ENCODE measurements around the gene PDE3B. TPM values are rescaled to one million over a fixed set of nuclear protein-coding genes. Genes with fewer than 3 reads are reported as not detected.

The PDE3B gene
- total and polyA plus RNA-seq, 4 donors: 2.5 to 15.1 (median 7.6) TPM

- ATAC-seq (ENCODE audit: low FRiP score): no peak
- intact Hi-C loops (cut with DNase I): loop anchor here (5.0 to 10.0 kb wide), 5 partner anchors 253 to 600 kb away; partner anchors contain the start of genes PDE3B (in 2 of the 2) and PSMA1 (in 1 of the 2)
These were observed 251.3 kb downstream of the PDE3B start for GRCh38 chr11:14894657-14895598.

GRCh38 chr11:14898355-14898754 lies 254.8 kb downstream of the PDE3B start:
- no peak for ATAC-seq (ENCODE audit: low FRiP score)
- Histone ChIP-seq H3K9me3 (ENCODE audit: control insufficient read depth, low read length) (no peaks in the 10 kb centered on the region), H3K36me3 (ENCODE audit: control insufficient read depth in 1 of 2, insufficient read depth in 2 of 2, low read length in 1 of 2) (no peaks in the 10 kb centered on the region), H3K4me1 (ENCODE audit: control insufficient read depth in 1 of 2, insufficient read depth in 2 of 2, low read length in 2 of 2) (no peaks in the 10 kb centered on the region), H3K4me3 (ENCODE audit: low read length in 2 of 2) (no peak overlapping the region), H3K27me3 (ENCODE audit: control insufficient read depth in 1 of 2, insufficient read depth in 2 of 2, low read length in 1 of 2) (no peaks in the 10 kb centered on the region), H3K27ac (ENCODE audit: low read depth in 1 of 2, low read length in 2 of 2) (no peak overlapping the region)
- DNase-seq: no peak
- intact Hi-C loops (cut with DNase I): loop anchor here (5.0 to 10.0 kb wide), 2 partner anchors 356 to 604 kb away; no protein-coding TSS in a partner anchor
- 95 to 97% methylated on average over 3 of the region's 3 CpGs for WGBS, 2 donors

More at GRCh38 chr11:14894657-14895598, 251.3 kb downstream of the PDE3B start:
- Histone ChIP-seq H3K4me3 (ENCODE audit: low read length in 2 of 2) (no peak overlapping the region), H3K27ac (ENCODE audit: low read depth in 1 of 2, low read length in 2 of 2) (no peak overlapping the region), H3K9me3 (ENCODE audit: control insufficient read depth, low read length) (no peaks in the 10 kb centered on the region), H3K4me1 (ENCODE audit: control insufficient read depth in 1 of 2, insufficient read depth in 2 of 2, low read length in 2 of 2) (no peaks in the 10 kb centered on the region), H3K27me3 (ENCODE audit: control insufficient read depth in 1 of 2, insufficient read depth in 2 of 2, low read length in 1 of 2) (no peaks in the 10 kb centered on the region), H3K36me3 (ENCODE audit: control insufficient read depth in 1 of 2, insufficient read depth in 2 of 2, low read length in 1 of 2) (no peaks in the 10 kb centered on the region)
- peak in 1 of 2 donors; percentile 72 for DNase-seq
- 78 to 80% methylated on average over 5 of the region's 5 CpGs for WGBS, 2 donors

GRCh38 chr11:14898906-14899305 lies 255.3 kb downstream of the PDE3B start:
- no peaks in the 10 kb centered on the region for H3K4me1 ChIP-seq (ENCODE audit: control insufficient read depth in 1 of 2, insufficient read depth in 2 of 2, low read length in 2 of 2)
- no peak for ATAC-seq (ENCODE audit: low FRiP score)
- no peak for DNase-seq
- H3K27ac ChIP-seq (ENCODE audit: low read depth in 1 of 2, low read length in 2 of 2): no peak overlapping the region
- no peaks in the 10 kb centered on the region for H3K27me3 ChIP-seq (ENCODE audit: control insufficient read depth in 1 of 2, insufficient read depth in 2 of 2, low read length in 1 of 2)
- H3K36me3 ChIP-seq (ENCODE audit: control insufficient read depth in 1 of 2, insufficient read depth in 2 of 2, low read length in 1 of 2): no peaks in the 10 kb centered on the region
- H3K4me3 ChIP-seq (ENCODE audit: low read length in 2 of 2): no peak overlapping the region
- WGBS, 2 donors: 93 to 94% methylated on average over 2 of the region's 2 CpGs
- intact Hi-C loops (cut with DNase I): loop anchor here (5.0 to 10.0 kb wide), 2 partner anchors 357 to 604 kb away; no protein-coding TSS in a partner anchor
- H3K9me3 ChIP-seq (ENCODE audit: control insufficient read depth, low read length): no peaks in the 10 kb centered on the region

GRCh38 chr11:14902650-14903350 lies 259.2 kb downstream of the PDE3B start:
- WGBS, 2 donors: 13 to 16% methylated on average over 1 of the region's 1 CpG
- intact Hi-C loops (cut with DNase I): loop anchor here (10.0 kb wide), 1 partner anchor 302 kb away; no protein-coding TSS in a partner anchor

GRCh38 chr11:14904745-14905103 lies 261.1 kb downstream of the PDE3B start:
- Histone ChIP-seq H3K9me3 (ENCODE audit: control insufficient read depth, low read length) (no peaks in the 10 kb centered on the region), H3K4me1 (ENCODE audit: control insufficient read depth in 1 of 2, insufficient read depth in 2 of 2, low read length in 2 of 2) (no peaks in the 10 kb centered on the region), H3K36me3 (ENCODE audit: control insufficient read depth in 1 of 2, insufficient read depth in 2 of 2, low read length in 1 of 2) (no peaks in the 10 kb centered on the region), H3K27ac (ENCODE audit: low read depth in 1 of 2, low read length in 2 of 2) (peak overlapping the region in 1 of 2 donors; percentile 23), H3K4me3 (ENCODE audit: low read length in 2 of 2) (peak overlapping the region; percentile 14 to 32), H3K27me3 (ENCODE audit: control insufficient read depth in 1 of 2, insufficient read depth in 2 of 2, low read length in 1 of 2) (no peaks in the 10 kb centered on the region)
- WGBS, 2 donors: 1 to 2% methylated on average over 26 of the region's 26 CpGs
- ATAC-seq (ENCODE audit: low FRiP score) (peak; percentile 92), DNase-seq (peak; percentile 92 to 96)
- intact Hi-C loops (cut with DNase I): loop anchor here (2.0 to 10.0 kb wide), 6 partner anchors 78 to 952 kb away; no protein-coding TSS in a partner anchor

More at GRCh38 chr11:14902650-14903350, 259.2 kb downstream of the PDE3B start:
- Histone ChIP-seq H3K27me3 (ENCODE audit: control insufficient read depth in 1 of 2, insufficient read depth in 2 of 2, low read length in 1 of 2) (no peaks in the 10 kb centered on the region), H3K9me3 (ENCODE audit: control insufficient read depth, low read length) (no peaks in the 10 kb centered on the region), H3K27ac (ENCODE audit: low read depth in 1 of 2, low read length in 2 of 2) (no peak overlapping the region), H3K36me3 (ENCODE audit: control insufficient read depth in 1 of 2, insufficient read depth in 2 of 2, low read length in 1 of 2) (no peaks in the 10 kb centered on the region), H3K4me1 (ENCODE audit: control insufficient read depth in 1 of 2, insufficient read depth in 2 of 2, low read length in 2 of 2) (no peaks in the 10 kb centered on the region), H3K4me3 (ENCODE audit: low read length in 2 of 2) (no peak overlapping the region)
- ATAC-seq (ENCODE audit: low FRiP score): no peak
- DNase-seq: no peak

- ATAC-seq (ENCODE audit: low FRiP score): peak; percentile 70
- Histone ChIP-seq H3K4me1 (ENCODE audit: control insufficient read depth in 1 of 2, insufficient read depth in 2 of 2, low read length in 2 of 2) (no peaks in the 10 kb centered on the region), H3K27ac (ENCODE audit: low read depth in 1 of 2, low read length in 2 of 2) (no peak overlapping the region), H3K4me3 (ENCODE audit: low read length in 2 of 2) (peak overlapping the region; percentile 14 to 32), H3K27me3 (ENCODE audit: control insufficient read depth in 1 of 2, insufficient read depth in 2 of 2, low read length in 1 of 2) (no peaks in the 10 kb centered on the region), H3K9me3 (ENCODE audit: control insufficient read depth, low read length) (no peaks in the 10 kb centered on the region), H3K36me3 (ENCODE audit: control insufficient read depth in 1 of 2, insufficient read depth in 2 of 2, low read length in 1 of 2) (no peaks in the 10 kb centered on the region)
- intact Hi-C loops (cut with DNase I): loop anchor here (2.0 to 10.0 kb wide), 6 partner anchors 77 to 953 kb away; no protein-coding TSS in a partner anchor
- WGBS, 2 donors: 10 to 12% methylated on average over 58 of the region's 58 CpGs
- DNase-seq: peak; percentile 63 to 78
These were observed 261.8 kb downstream of the PDE3B start for GRCh38 chr11:14905104-14906033.

- H3K4me1 ChIP-seq (ENCODE audit: control insufficient read depth in 1 of 2, insufficient read depth in 2 of 2, low read length in 2 of 2): no peaks in the 10 kb centered on the region
- H3K9me3 ChIP-seq (ENCODE audit: control insufficient read depth, low read length): no peaks in the 10 kb centered on the region
- no peak for ATAC-seq (ENCODE audit: low FRiP score)
- no peaks in the 10 kb centered on the region for H3K36me3 ChIP-seq (ENCODE audit: control insufficient read depth in 1 of 2, insufficient read depth in 2 of 2, low read length in 1 of 2)
- DNase-seq: no peak
- 90 to 93% methylated on average over 5 of the region's 5 CpGs for WGBS, 2 donors
- no peaks in the 10 kb centered on the region for H3K27me3 ChIP-seq (ENCODE audit: control insufficient read depth in 1 of 2, insufficient read depth in 2 of 2, low read length in 1 of 2)
- H3K4me3 ChIP-seq (ENCODE audit: low read length in 2 of 2): no peak overlapping the region
- intact Hi-C loops (cut with DNase I): loop anchor here (5.0 to 10.0 kb wide), 5 partner anchors 76 to 954 kb away; no protein-coding TSS in a partner anchor
- H3K27ac ChIP-seq (ENCODE audit: low read depth in 1 of 2, low read length in 2 of 2): no peak overlapping the region
These were observed 263.0 kb downstream of the PDE3B start for GRCh38 chr11:14906578-14906977.

Data from aorta (tissue), 5 donors.